ENCODE results near the gene FBLN1.
"Not testable (repeated sequence)": the region's sequence is repeated elsewhere in the genome, so short reads cannot be mapped to it uniquely, and the experiment has no call there.

The FBLN1 gene

GRCh38 chr22:45533703-45534102 lies 31.0 kb downstream of the FBLN1 start:
- H3K27me3 ChIP-seq (ENCODE audit: control insufficient read depth in 2 of 2, insufficient read depth in 2 of 2, low read length in 2 of 2): peaks cover 0 to 3% of the 10 kb centered on the region in 2 donors
- peaks cover 0 to 7% of the 10 kb centered on the region in 2 donors for H3K4me1 ChIP-seq (ENCODE audit: control insufficient read depth in 2 of 2, insufficient read depth in 2 of 2, low read length in 2 of 2)
- no peak overlapping the region for H3K27ac ChIP-seq (ENCODE audit: low read depth in 2 of 2, low read length in 2 of 2)
- no peak overlapping the region for H3K9ac ChIP-seq (ENCODE audit: low read depth in 1 of 2, low read length in 2 of 2)
- H3K9me3 ChIP-seq (ENCODE audit: control insufficient read depth in 2 of 2, low read length in 2 of 2): no peaks in the 10 kb centered on the region
- no peaks in the 10 kb centered on the region for H3K36me3 ChIP-seq (ENCODE audit: control insufficient read depth in 2 of 2, insufficient read depth in 2 of 2, low read length in 2 of 2)
- H3K4me3 ChIP-seq (ENCODE audit: low read length in 2 of 2): no peak overlapping the region

- H3K36me3 ChIP-seq (ENCODE audit: control insufficient read depth in 2 of 2, insufficient read depth in 2 of 2, low read length in 2 of 2): no peaks in the 10 kb centered on the region
- H3K4me3 ChIP-seq (ENCODE audit: low read length in 2 of 2): no peak overlapping the region
- H3K27me3 ChIP-seq (ENCODE audit: control insufficient read depth in 2 of 2, insufficient read depth in 2 of 2, low read length in 2 of 2): peaks cover 0 to 3% of the 10 kb centered on the region in 2 donors
- H3K9me3 ChIP-seq (ENCODE audit: control insufficient read depth in 2 of 2, low read length in 2 of 2): no peaks in the 10 kb centered on the region
- H3K9ac ChIP-seq (ENCODE audit: low read depth in 1 of 2, low read length in 2 of 2): no peak overlapping the region
- H3K27ac ChIP-seq (ENCODE audit: low read depth in 2 of 2, low read length in 2 of 2): peak overlapping the region in 1 of 2 donors; percentile 47
- peaks cover 0 to 8% of the 10 kb centered on the region in 2 donors for H3K4me1 ChIP-seq (ENCODE audit: control insufficient read depth in 2 of 2, insufficient read depth in 2 of 2, low read length in 2 of 2)
Measured at GRCh38 chr22:45534339-45535192, 31.9 kb downstream of the FBLN1 start.

GRCh38 chr22:45535290-45535689 lies 32.6 kb downstream of the FBLN1 start:
- Histone ChIP-seq H3K27ac (ENCODE audit: low read depth in 2 of 2, low read length in 2 of 2) (peak overlapping the region; percentile 43 to 47), H3K27me3 (ENCODE audit: control insufficient read depth in 2 of 2, insufficient read depth in 2 of 2, low read length in 2 of 2) (peaks cover 0 to 3% of the 10 kb centered on the region in 2 donors), H3K9ac (ENCODE audit: low read depth in 1 of 2, low read length in 2 of 2) (no peak overlapping the region), H3K9me3 (ENCODE audit: control insufficient read depth in 2 of 2, low read length in 2 of 2) (no peaks in the 10 kb centered on the region), H3K4me1 (ENCODE audit: control insufficient read depth in 2 of 2, insufficient read depth in 2 of 2, low read length in 2 of 2) (peaks cover 0 to 8% of the 10 kb centered on the region in 2 donors), H3K4me3 (ENCODE audit: low read length in 2 of 2) (no peak overlapping the region), H3K36me3 (ENCODE audit: control insufficient read depth in 2 of 2, insufficient read depth in 2 of 2, low read length in 2 of 2) (no peaks in the 10 kb centered on the region)

GRCh38 chr22:45535835-45536234 lies 33.2 kb downstream of the FBLN1 start:
- peak overlapping the region in 1 of 2 donors; percentile 43 for H3K27ac ChIP-seq (ENCODE audit: low read depth in 2 of 2, low read length in 2 of 2)
- not testable (repeated sequence) for H3K9me3 ChIP-seq (ENCODE audit: control insufficient read depth in 2 of 2, low read length in 2 of 2); H3K36me3 ChIP-seq (ENCODE audit: control insufficient read depth in 2 of 2, insufficient read depth in 2 of 2, low read length in 2 of 2); H3K9ac ChIP-seq (ENCODE audit: low read depth in 1 of 2, low read length in 2 of 2); H3K27me3 ChIP-seq (ENCODE audit: control insufficient read depth in 2 of 2, insufficient read depth in 2 of 2, low read length in 2 of 2); H3K4me3 ChIP-seq (ENCODE audit: low read length in 2 of 2); H3K4me1 ChIP-seq (ENCODE audit: control insufficient read depth in 2 of 2, insufficient read depth in 2 of 2, low read length in 2 of 2)

- Histone ChIP-seq H3K9me3 (ENCODE audit: control insufficient read depth in 2 of 2, low read length in 2 of 2) (no peaks in the 10 kb centered on the region), H3K4me1 (ENCODE audit: control insufficient read depth in 2 of 2, insufficient read depth in 2 of 2, low read length in 2 of 2) (peaks cover 0 to 8% of the 10 kb centered on the region in 2 donors), H3K9ac (ENCODE audit: low read depth in 1 of 2, low read length in 2 of 2) (no peak overlapping the region), H3K27me3 (ENCODE audit: control insufficient read depth in 2 of 2, insufficient read depth in 2 of 2, low read length in 2 of 2) (peaks cover 0 to 3% of the 10 kb centered on the region in 2 donors), H3K4me3 (ENCODE audit: low read length in 2 of 2) (no peak overlapping the region), H3K27ac (ENCODE audit: low read depth in 2 of 2, low read length in 2 of 2) (peak overlapping the region; percentile 46 to 56), H3K36me3 (ENCODE audit: control insufficient read depth in 2 of 2, insufficient read depth in 2 of 2, low read length in 2 of 2) (no peaks in the 10 kb centered on the region)
Measured at GRCh38 chr22:45537734-45538181, 35.1 kb downstream of the FBLN1 start.

GRCh38 chr22:45538281-45538680 lies 35.6 kb downstream of the FBLN1 start:
- H3K4me1 ChIP-seq (ENCODE audit: control insufficient read depth in 2 of 2, insufficient read depth in 2 of 2, low read length in 2 of 2): peaks cover 0 to 8% of the 10 kb centered on the region in 2 donors
- H3K36me3 ChIP-seq (ENCODE audit: control insufficient read depth in 2 of 2, insufficient read depth in 2 of 2, low read length in 2 of 2): no peaks in the 10 kb centered on the region
- H3K9ac ChIP-seq (ENCODE audit: low read depth in 1 of 2, low read length in 2 of 2): no peak overlapping the region
- peak overlapping the region; percentile 42 to 56 for H3K27ac ChIP-seq (ENCODE audit: low read depth in 2 of 2, low read length in 2 of 2)
- H3K4me3 ChIP-seq (ENCODE audit: low read length in 2 of 2): no peak overlapping the region
- H3K27me3 ChIP-seq (ENCODE audit: control insufficient read depth in 2 of 2, insufficient read depth in 2 of 2, low read length in 2 of 2): peaks cover 0 to 3% of the 10 kb centered on the region in 2 donors
- no peaks in the 10 kb centered on the region for H3K9me3 ChIP-seq (ENCODE audit: control insufficient read depth in 2 of 2, low read length in 2 of 2)

- H3K9me3 ChIP-seq (ENCODE audit: control insufficient read depth in 2 of 2, low read length in 2 of 2): no peaks in the 10 kb centered on the region
Measured at GRCh38 chr22:45540122-45540521, 37.4 kb downstream of the FBLN1 start.

GRCh38 chr22:45541382-45541979 lies 38.8 kb downstream of the FBLN1 start:
- H3K9me3 ChIP-seq (ENCODE audit: control insufficient read depth in 2 of 2, low read length in 2 of 2): no peaks in the 10 kb centered on the region
- H3K27ac ChIP-seq (ENCODE audit: low read depth in 2 of 2, low read length in 2 of 2): no peak overlapping the region
- H3K4me1 ChIP-seq (ENCODE audit: control insufficient read depth in 2 of 2, insufficient read depth in 2 of 2, low read length in 2 of 2): peaks cover 0 to 8% of the 10 kb centered on the region in 2 donors
- no peak overlapping the region for H3K9ac ChIP-seq (ENCODE audit: low read depth in 1 of 2, low read length in 2 of 2)
- H3K4me3 ChIP-seq (ENCODE audit: low read length in 2 of 2): no peak overlapping the region
- H3K36me3 ChIP-seq (ENCODE audit: control insufficient read depth in 2 of 2, insufficient read depth in 2 of 2, low read length in 2 of 2): no peaks in the 10 kb centered on the region
- peaks cover 0 to 3% of the 10 kb centered on the region in 2 donors for H3K27me3 ChIP-seq (ENCODE audit: control insufficient read depth in 2 of 2, insufficient read depth in 2 of 2, low read length in 2 of 2)

More at GRCh38 chr22:45540122-45540521, 37.4 kb downstream of the FBLN1 start:
- Histone ChIP-seq H3K4me3 (ENCODE audit: low read length in 2 of 2) (no peak overlapping the region), H3K27me3 (ENCODE audit: control insufficient read depth in 2 of 2, insufficient read depth in 2 of 2, low read length in 2 of 2) (peaks cover 0 to 3% of the 10 kb centered on the region in 2 donors), H3K36me3 (ENCODE audit: control insufficient read depth in 2 of 2, insufficient read depth in 2 of 2, low read length in 2 of 2) (no peaks in the 10 kb centered on the region), H3K27ac (ENCODE audit: low read depth in 2 of 2, low read length in 2 of 2) (no peak overlapping the region), H3K9ac (ENCODE audit: low read depth in 1 of 2, low read length in 2 of 2) (no peak overlapping the region), H3K4me1 (ENCODE audit: control insufficient read depth in 2 of 2, insufficient read depth in 2 of 2, low read length in 2 of 2) (peaks cover 0 to 8% of the 10 kb centered on the region in 2 donors)

- H3K4me1 ChIP-seq (ENCODE audit: control insufficient read depth in 2 of 2, insufficient read depth in 2 of 2, low read length in 2 of 2): peaks cover 0 to 8% of the 10 kb centered on the region in 2 donors
- no peak overlapping the region for H3K4me3 ChIP-seq (ENCODE audit: low read length in 2 of 2)
- H3K36me3 ChIP-seq (ENCODE audit: control insufficient read depth in 2 of 2, insufficient read depth in 2 of 2, low read length in 2 of 2): no peaks in the 10 kb centered on the region
- no peak overlapping the region for H3K9ac ChIP-seq (ENCODE audit: low read depth in 1 of 2, low read length in 2 of 2)
- H3K27me3 ChIP-seq (ENCODE audit: control insufficient read depth in 2 of 2, insufficient read depth in 2 of 2, low read length in 2 of 2): peaks cover 0 to 3% of the 10 kb centered on the region in 2 donors
- H3K9me3 ChIP-seq (ENCODE audit: control insufficient read depth in 2 of 2, low read length in 2 of 2): no peaks in the 10 kb centered on the region
- no peak overlapping the region for H3K27ac ChIP-seq (ENCODE audit: low read depth in 2 of 2, low read length in 2 of 2)
Measured at GRCh38 chr22:45542001-45542520, 39.4 kb downstream of the FBLN1 start.

GRCh38 chr22:45542736-45543135 lies 40.1 kb downstream of the FBLN1 start:
- not testable (repeated sequence) for H3K27me3 ChIP-seq (ENCODE audit: control insufficient read depth in 2 of 2, insufficient read depth in 2 of 2, low read length in 2 of 2); H3K36me3 ChIP-seq (ENCODE audit: control insufficient read depth in 2 of 2, insufficient read depth in 2 of 2, low read length in 2 of 2); H3K9me3 ChIP-seq (ENCODE audit: control insufficient read depth in 2 of 2, low read length in 2 of 2); H3K4me1 ChIP-seq (ENCODE audit: control insufficient read depth in 2 of 2, insufficient read depth in 2 of 2, low read length in 2 of 2); H3K9ac ChIP-seq (ENCODE audit: low read depth in 1 of 2, low read length in 2 of 2); H3K4me3 ChIP-seq (ENCODE audit: low read length in 2 of 2); H3K27ac ChIP-seq (ENCODE audit: low read depth in 2 of 2, low read length in 2 of 2)

Data from mucosa of rectum (tissue), 2 donors.